GM18909 (cell line): Measurements from ENCODE around the gene SBK3.
"Not testable (repeated sequence)": the region's sequence is repeated elsewhere in the genome, so short reads cannot be mapped to it uniquely, and the experiment has no call there.

ENCODE experiments used
- ATAC-seq: cut with Tn5 transposase; IDR thresholded peaks from one replicate; pipeline ENCODE4 v1.9.1; 2021; ENCODE audit warnings: mild to moderate bottlenecking; ENCODE audit not compliant: unreplicated experiment, poor library complexity

Gene SBK3

GRCh38 chr19:55543567-55543966 is 1.8 kb downstream of the SBK3 start:
- no peak for ATAC-seq

DNA sequence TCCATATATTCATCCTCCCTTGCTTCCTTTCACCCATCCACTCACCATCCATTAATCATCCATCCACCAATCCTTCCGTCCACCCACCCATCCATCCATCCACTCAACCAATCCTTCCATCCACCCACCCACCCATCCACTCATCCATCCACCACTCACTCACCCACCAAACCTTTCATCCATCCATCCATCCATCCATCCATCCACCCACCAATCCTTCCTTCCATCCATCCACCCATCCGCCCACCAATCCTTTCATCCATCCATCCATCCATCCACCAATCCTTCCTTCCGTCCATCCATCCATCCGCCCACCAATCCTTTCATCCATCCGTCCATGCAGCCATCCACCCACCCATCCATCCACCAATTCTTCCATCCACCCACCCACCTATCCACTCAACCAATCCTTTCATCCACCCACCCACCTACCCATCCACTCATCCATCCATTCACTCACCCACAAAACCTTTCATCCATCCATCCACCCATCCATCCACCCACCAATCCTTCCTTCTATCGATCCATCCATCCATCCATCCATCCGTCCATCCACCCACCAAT is 3.0 kb downstream of the SBK3 start:
- no peak for ATAC-seq

DNA sequence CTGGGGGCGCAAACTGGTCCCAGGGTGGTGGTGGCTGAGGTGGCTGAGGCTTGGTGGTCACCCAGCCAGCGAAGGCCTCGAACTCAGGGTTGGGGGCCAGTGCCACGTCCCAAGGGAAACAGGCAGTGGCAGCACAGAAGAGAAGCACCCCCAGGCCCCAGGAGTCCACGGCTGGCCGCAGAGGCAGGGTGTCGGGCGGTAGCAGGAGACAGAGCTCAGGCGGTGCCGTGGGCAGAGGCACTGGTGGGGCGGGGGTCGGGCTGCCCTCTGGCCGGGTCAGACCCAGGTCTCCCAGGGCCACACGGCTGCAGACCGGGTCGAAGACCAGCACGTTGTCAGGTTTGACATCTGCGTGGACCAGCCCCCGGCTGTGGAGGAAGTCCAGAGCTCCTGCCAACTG is 4.3 kb downstream of the SBK3 start:
- no peak for ATAC-seq

DNA sequence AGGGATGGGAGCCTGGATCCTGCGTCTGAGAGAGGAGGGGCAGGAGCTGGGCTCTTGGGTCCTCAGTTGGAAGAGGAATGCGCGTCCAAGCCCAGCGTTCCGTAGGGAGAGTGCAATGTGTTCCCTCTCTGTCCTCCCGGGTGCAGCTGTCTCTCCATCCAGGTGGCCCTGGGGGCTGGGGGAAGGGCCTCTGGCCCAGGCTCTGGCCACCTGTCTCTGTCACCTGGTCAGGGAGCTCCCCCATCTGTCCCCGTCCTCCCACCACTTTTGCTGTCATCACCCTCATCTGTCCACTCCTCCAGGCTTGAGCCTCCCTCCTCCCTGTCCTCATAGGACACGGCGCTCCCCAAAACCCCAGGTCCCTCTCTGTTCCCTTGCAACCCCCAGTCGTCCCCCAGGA is 4.7 kb downstream of the SBK3 start:
- no peak for ATAC-seq

- no peak for ATAC-seq
These were observed 6.0 kb downstream of the SBK3 start for GRCh38 chr19:55539090-55539984.

GRCh38 chr19:55538132-55538531 is 7.2 kb downstream of the SBK3 start:
- no peak for ATAC-seq

- ATAC-seq = no peak
These were observed 7.6 kb downstream of the SBK3 start for GRCh38 chr19:55537741-55538111.

DNA sequence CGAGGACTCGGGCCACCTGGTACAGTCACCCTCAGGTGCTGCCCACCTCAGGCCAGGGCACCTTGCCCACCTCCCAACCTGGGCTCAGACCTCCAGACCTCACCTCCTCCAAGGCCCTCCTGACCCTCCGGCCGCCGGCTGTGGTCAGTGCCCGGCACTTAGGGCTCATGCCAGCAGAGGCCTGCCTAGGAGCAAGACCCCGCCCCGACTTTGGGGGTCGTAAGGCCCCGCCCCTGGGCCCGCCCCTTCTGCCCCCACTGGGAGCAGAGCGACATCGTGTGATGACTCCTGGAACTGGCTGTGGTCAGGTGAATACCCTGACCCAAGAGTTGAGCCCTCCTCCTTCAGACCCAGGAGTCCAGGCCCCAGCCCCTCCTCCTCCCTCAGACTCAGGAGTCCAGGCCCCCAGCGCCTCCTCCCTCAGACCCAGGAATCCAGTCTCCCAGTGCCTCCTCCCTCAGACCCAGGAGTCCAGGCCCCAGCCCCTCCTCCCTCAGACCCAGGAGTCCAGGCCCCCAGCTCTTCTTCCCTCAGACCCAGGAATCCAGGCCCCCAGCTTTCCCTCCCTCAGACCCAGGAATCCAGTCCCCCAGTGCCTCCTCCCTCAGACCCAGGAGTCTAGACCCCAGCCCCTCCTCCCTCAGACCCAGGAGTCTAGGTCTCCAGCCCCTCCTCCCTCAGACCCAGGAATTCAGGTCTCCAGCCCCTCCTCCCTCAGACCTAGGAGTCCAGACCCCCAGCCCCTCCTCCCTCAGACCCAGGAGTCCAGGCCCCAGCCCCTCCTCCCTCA is 8.2 kb downstream of the SBK3 start, which contains the start of gene SBK2:
Gene SBK2 (minus strand): TSS at position 183 of the 790 bp plus-strand sequence. CDS start 839 bp downstream, outside the sequence.
- ATAC-seq = no peak

DNA sequence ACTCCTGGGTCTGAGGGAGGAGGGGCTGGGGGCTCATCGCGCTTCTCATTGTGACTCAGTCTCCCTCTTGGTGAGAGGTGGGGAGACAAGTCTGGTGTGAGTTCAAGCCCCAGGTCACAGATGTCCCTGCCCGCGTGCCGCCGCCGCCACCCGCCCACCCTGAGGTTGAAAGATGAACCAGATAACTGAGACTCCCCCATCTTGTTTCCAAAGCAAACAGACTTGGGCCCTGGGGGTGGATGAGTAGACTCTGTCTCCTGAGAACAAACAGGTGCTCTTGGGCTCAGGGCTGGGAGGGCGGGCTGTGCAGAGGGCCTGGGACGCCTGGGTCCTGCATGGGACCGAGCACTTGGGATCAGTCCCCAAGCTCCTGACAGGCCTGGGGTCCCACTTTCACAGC is 9.0 kb downstream of the SBK3 start:
- ATAC-seq = no peak

- no peak for ATAC-seq
These were observed 9.4 kb downstream of the SBK3 start for GRCh38 chr19:55535965-55536350.

DNA sequence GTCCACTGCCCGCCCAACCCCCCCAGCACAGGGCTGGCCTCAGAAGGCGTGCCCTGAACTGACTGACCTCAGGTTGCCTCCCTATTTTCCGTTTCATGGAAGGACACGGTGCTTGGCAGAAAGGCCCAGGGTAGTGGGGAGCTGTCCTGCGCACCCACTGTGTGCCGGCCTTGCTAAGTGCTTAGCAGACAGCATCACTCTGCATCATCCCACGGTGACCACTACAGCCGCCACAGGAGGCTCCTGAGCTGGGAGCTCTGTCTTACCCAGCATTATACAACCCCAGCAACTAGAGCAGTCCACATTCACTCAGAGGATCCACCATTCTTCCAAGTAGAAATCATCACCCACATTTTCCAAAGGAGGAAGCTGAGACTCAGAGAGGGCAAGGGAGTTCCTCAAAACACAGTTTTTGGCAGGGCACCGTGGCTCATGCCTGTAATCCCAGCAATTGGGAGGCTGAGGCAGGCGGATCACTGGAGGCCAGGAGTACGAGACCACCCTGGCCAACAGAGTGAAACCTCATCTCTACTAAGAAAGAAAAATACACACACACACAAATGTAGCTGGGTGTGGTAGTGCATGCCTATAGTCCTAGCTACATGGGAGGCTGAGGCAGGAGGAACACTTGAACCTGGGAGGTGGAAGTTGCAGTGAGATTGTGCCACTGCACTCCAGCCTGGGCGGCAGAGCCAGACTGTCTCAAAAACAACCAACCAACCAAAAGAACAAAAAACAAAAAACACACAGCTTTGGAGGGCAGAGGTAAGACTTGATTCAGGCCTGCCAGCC is 10.0 kb downstream of the SBK3 start:
- no peak for ATAC-seq

DNA sequence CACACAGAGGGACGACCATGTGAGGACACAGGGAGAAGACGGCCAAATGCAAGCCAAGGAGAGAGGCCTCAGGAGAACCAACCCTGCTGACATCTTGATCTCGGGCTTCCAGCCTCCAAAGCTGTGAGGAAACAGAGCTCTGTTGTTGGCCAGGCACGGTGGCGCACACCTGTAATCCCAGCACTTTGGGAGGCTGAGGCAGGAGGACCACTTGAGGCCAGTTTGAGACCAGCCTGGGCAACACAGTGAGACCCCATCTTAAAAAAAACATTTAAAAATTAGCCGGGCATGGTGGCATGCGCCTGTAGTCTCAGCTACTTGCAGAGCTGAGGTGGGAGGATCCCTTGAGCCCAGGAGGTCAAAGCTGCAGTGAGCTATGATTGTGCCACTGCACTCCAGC is 11.1 kb downstream of the SBK3 start:
- not testable (repeated sequence) for ATAC-seq

DNA sequence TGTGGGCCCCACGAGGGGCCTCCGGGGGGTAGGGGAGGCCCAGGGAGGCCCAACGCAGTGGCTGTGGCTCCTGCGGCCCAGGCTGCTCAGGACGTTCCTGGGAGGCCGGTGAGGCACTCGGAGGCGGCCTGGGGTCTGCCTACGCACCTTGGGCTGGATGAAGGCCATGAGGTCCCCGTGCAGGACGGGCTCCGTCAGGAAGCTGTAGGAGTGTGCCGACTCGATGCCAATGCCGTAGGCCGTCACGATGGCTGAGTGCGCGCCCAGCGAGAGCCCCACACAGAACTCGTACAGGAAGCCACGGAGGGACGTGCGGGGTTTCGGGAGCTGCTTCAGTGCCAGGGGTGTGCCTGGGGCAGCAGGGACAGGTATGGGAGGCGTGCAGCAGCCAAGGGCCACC is 14.3 kb downstream of the SBK3 start:
- no peak for ATAC-seq

- no peak for ATAC-seq
These were observed 15.6 kb downstream of the SBK3 start for GRCh38 chr19:55529636-55530234.

DNA sequence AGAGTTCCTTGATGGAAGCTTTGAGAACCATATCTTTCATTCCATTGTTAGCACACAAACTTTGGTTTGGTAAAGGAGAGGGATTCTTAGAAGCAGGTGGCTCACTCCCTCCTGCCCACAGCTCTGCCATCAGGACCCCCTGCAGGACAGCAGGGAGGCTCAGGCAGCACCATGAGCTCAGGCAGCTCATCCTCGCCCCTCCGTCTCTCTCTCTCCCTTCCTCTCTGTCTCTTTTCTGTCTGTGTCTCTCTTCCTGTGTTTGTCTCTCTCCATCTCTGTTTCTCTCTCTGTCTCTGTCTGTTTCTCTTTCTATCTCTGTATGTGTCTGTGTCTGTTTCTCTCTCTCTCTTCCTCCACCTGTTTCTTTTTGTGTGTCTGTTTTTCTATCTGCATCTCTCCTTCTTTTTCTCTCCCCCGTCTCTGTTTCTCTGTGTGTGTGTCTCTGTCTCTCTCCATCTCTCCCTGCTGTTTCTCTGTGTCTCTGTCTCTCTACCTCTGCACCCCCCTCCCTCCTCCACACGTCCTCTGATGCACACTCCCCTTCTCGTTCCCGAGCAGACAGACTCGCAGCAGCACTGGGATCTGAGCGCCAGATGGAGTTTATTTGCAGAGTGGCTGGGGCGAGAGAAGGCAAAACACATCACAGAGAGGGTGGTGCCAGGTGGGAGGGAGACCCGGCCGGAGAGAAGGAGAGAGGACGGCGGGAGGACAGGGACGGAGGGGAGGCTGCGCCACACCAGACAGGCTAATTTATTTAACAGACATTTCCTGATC is 17.1 kb downstream of the SBK3 start:
- no peak for ATAC-seq

DNA sequence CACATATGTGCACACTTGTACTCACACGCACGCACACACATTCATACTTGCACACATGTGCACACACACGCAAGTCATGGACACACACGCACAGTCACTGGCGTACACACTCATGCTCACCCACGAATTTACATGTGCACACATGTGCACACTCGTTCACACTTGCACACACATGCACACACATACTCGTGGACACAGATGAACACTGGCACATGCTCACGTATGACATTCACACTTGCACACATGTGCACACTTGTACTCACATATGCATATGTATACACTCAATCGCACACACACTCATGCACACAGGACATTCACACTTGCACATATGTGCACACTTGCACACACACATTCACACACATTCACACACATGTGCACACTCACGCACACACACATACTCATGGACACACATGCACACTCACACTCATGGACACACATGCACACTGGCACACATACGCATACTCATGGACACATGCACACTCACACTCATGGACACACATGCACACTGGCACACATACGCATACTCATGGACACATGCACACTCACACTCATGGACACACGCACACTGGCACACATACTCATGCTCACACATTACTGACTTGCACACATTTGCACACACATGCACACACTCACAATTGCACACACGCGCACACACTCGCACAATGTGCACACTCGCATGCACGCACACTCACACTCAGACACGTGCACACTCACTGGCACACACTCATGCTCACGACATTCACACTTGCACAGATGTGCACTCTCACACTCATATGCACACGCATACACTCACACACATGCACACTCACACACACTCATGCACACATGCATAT is 17.9 kb downstream of the SBK3 start:
- ATAC-seq = no peak

- ATAC-seq = no peak
These were observed 18.8 kb downstream of the SBK3 start for GRCh38 chr19:55526216-55527196.
